K562 (cell line): ENCODE measurements around the gene FOXJ3. TPM values are rescaled to one million over a fixed set of nuclear protein-coding genes. Genes with fewer than 3 reads are reported as not detected.
A peak's percentile ranks its signal among the peaks of the same experiment; 100 is the strongest.

Experiments used
- ATAC-seq: fragments of 200-7000 bp; cut with Tn5 transposase; 3 replicates; pipeline ENCODE4 v1.9.1; 2020; ENCODE audit warnings: moderate library complexity
- BruUV-seq: library from RNA; stranded (reverse); fragments of 400-500 nt; replicated peaks from 2 replicates; lab custom pipeline; 2021; lab: Mats Ljungman, UMichigan
- CTCF ChIA-PET: fragments of 300-600 bp; formaldehyde crosslinking; extraction: SDS; loops from one replicate; lab custom pipeline; 2021; ENCODE audit warnings: low intra/inter-chr PET ratio; lab: Yijun Ruan, JAX
- POLR2A ChIA-PET: fragments of 300-600, 350-650 bp; sonication (Branson Sonifier 250); formaldehyde crosslinking; extraction: SDS; loops from one replicate; lab custom pipeline; 2021; ENCODE audit warnings: antibody characterized with exemption, inconsistent platforms; lab: Yijun Ruan, JAX
- DNase-seq, 4 experiments: peaks; one replicate each; pipeline versions ENCODE4 v3.0.0 to v3.0.0-alpha.2; 2011 to 2018; ENCODE audit warnings: low spot score in 3 of 4, mixed read lengths in 3 of 4; ENCODE audit errors: extremely low read depth in 1 of 4
- FAIRE-seq: peaks from 2 replicates; lab custom pipeline; 2011; peaks lifted over from hg19 to GRCh38; lab: Jason Lieb, UNC
- H2AFZ ChIP-seq: 2 replicates; pipeline ENCODE4 v1.6.0; 2011; ENCODE audit warnings: low read depth, low read length, control low read depth, inconsistent platforms
- H3K27ac ChIP-seq: fragments of 200-600 bp; 3 replicates; pipeline ENCODE4 v1.8.0; 2011; ENCODE audit warnings: low read depth, mild to moderate bottlenecking, control low read depth, inconsistent platforms, low read length, moderate library complexity, mixed read lengths; ENCODE audit errors: extremely low read depth
- H3K27me3 ChIP-seq, 2 experiments: fragments of 300-600 bp in 1 of 2; 2 replicates in 1 of 2; 3 replicates in 1 of 2; pipeline versions ENCODE4 v1.6.0 to v1.8.0; 2011; ENCODE audit warnings: inconsistent platforms in 2 of 2, low read length in 2 of 2, mild to moderate bottlenecking in 1 of 2, mixed read lengths in 1 of 2, moderate library complexity in 1 of 2; ENCODE audit not compliant: control insufficient read depth in 2 of 2, insufficient read depth in 2 of 2
- H3K36me3 ChIP-seq: fragments of 300-600 bp; 3 replicates; pipeline ENCODE4 v1.8.0; 2011; ENCODE audit warnings: mild to moderate bottlenecking, low read length, inconsistent platforms; ENCODE audit not compliant: control insufficient read depth, insufficient read depth
- H3K4me1 ChIP-seq, 2 experiments: fragments of 200-600 bp in 1 of 2; replicated peaks in 1 of 2; 2 replicates in 1 of 2; 3 replicates in 1 of 2; pipeline versions ENCODE4 v1.5.1 to v1.8.0; 2011; ENCODE audit warnings: inconsistent platforms in 2 of 2, low read length in 2 of 2, mild to moderate bottlenecking in 1 of 2, mixed read lengths in 1 of 2, moderate library complexity in 1 of 2; ENCODE audit not compliant: control insufficient read depth in 2 of 2, insufficient read depth in 2 of 2
- H3K4me2 ChIP-seq: 2 replicates; pipeline ENCODE4 v1.6.1; 2011; ENCODE audit warnings: low read length, control low read depth, inconsistent platforms, mixed read lengths; ENCODE audit not compliant: insufficient read depth
- H3K4me3 ChIP-seq: fragments of 200-600 bp; sonication (generic), shearing (Covaris generic); 2 replicates; pipeline ENCODE4 v1.5.1; 2016; ENCODE audit warnings: control low read depth, inconsistent platforms
- H3K79me2 ChIP-seq: fragments of 200-600 bp; 3 replicates; pipeline ENCODE4 v1.8.0; 2011; ENCODE audit warnings: low read length, inconsistent platforms; ENCODE audit not compliant: control insufficient read depth, insufficient read depth
- H3K9ac ChIP-seq, 2 experiments: 2 replicates each; pipeline versions ENCODE4 v1.6.0 to v1.6.1; 2011; ENCODE audit warnings: low read depth in 2 of 2, low read length in 2 of 2, control low read depth in 1 of 2, inconsistent platforms in 1 of 2, mild to moderate bottlenecking in 1 of 2, mixed read lengths in 1 of 2; ENCODE audit not compliant: insufficient read depth in 1 of 2
- H3K9me1 ChIP-seq: one replicate; pipeline ENCODE4 v1.6.0; 2011; ENCODE audit warnings: inconsistent platforms, mild to moderate bottlenecking, low read length, moderate library complexity; ENCODE audit not compliant: control insufficient read depth, insufficient read depth
- H3K9me3 ChIP-seq: replicated peaks from 2 replicates; pipeline ENCODE4 v1.5.1; 2011; ENCODE audit warnings: low read depth, low read length, inconsistent platforms; ENCODE audit not compliant: control insufficient read depth, insufficient read depth
- H4K20me1 ChIP-seq: replicated peaks from 2 replicates; pipeline ENCODE4 v1.6.1; 2011; ENCODE audit warnings: low read length, inconsistent platforms, mixed read lengths; ENCODE audit not compliant: control insufficient read depth, insufficient read depth
- BCOR ChIP-seq: fragments of 450-650 bp; IDR thresholded peaks from 2 replicates; pipeline ENCODE4 v1.6.1; 2016
- CREM ChIP-seq: IDR thresholded peaks from 2 replicates; pipeline ENCODE4 v1.6.1; 2014; ENCODE audit warnings: antibody characterized with exemption, low read depth
- DNMT1 ChIP-seq: fragments of 450-650 bp; IDR thresholded peaks from 2 replicates; pipeline ENCODE4 v1.6.1; 2016; ENCODE audit warnings: antibody characterized with exemption, mild to moderate bottlenecking
- EHMT2 ChIP-seq: fragments of 450-650 bp; IDR thresholded peaks from 2 replicates; pipeline ENCODE4 v1.6.1; 2018; ENCODE audit warnings: antibody characterized with exemption
- HNRNPUL1 ChIP-seq: fragments of 200-400 bp; formaldehyde crosslinking; IDR thresholded peaks from 2 replicates; pipeline ENCODE4 v1.6.1; 2017; ENCODE audit warnings: low read length
- KAT8 ChIP-seq: fragments of 450-650 bp; IDR thresholded peaks from 2 replicates; pipeline ENCODE4 v1.6.1; 2016; ENCODE audit warnings: low read depth, mild to moderate bottlenecking
- MCM7 ChIP-seq, 2 experiments: fragments of 450-650 bp; IDR thresholded peaks; 2 replicates each; pipeline ENCODE4 v1.6.1; 2016 to 2018
- NFIC ChIP-seq: fragments of 450-650 bp; IDR thresholded peaks from 2 replicates; pipeline ENCODE4 v1.6.1; 2017; ENCODE audit warnings: mild to moderate bottlenecking, inconsistent platforms
- PRPF4 ChIP-seq: fragments of 200-400 bp; formaldehyde crosslinking; IDR thresholded peaks from one replicate; pipeline ENCODE4 v1.6.1; 2017; ENCODE audit warnings: low read length, low read depth, mild to moderate bottlenecking; ENCODE audit not compliant: insufficient read depth, poor library complexity, severe bottlenecking
- RAD51 ChIP-seq: fragments of 450-650 bp; IDR thresholded peaks from 2 replicates; pipeline ENCODE4 v1.7.1; 2016; ENCODE audit warnings: low read depth, mild to moderate bottlenecking, borderline replicate concordance
- RBM25 ChIP-seq: fragments of 200-400 bp; formaldehyde crosslinking; IDR thresholded peaks from 2 replicates; pipeline ENCODE4 v1.6.1; 2018; ENCODE audit warnings: low read length, low read depth, moderate library complexity; ENCODE audit not compliant: severe bottlenecking
- SIN3A ChIP-seq, 2 experiments: fragments of 150-350 bp in 1 of 2; IDR thresholded peaks; 2 replicates each; pipeline ENCODE4 v1.6.1; 2011 to 2016; ENCODE audit warnings: borderline replicate concordance in 2 of 2, low read depth in 2 of 2, low read length in 2 of 2, mild to moderate bottlenecking in 2 of 2, moderate library complexity in 2 of 2; ENCODE audit not compliant: control insufficient read depth in 1 of 2
- ZC3H11A ChIP-seq: IDR thresholded peaks from 2 replicates; pipeline ENCODE4 v1.6.1; 2012; ENCODE audit warnings: low read depth, low read length, improper control_type of control experiment
- ZNF134 ChIP-seq: fragments of 250-450 bp; sonication (Bioruptor Pico); conservative IDR thresholded peaks from 2 replicates; pipeline ENCODE4 v1.4.0; 2020
- ZNF143 ChIP-seq: sonication (generic); formaldehyde crosslinking; IDR thresholded peaks from 2 replicates; pipeline ENCODE4 v1.9.0; 2022; ENCODE audit warnings: mild to moderate bottlenecking, missing genetic modification reagents
- ZNF41 ChIP-seq: fragments of 250-450 bp; sonication (Bioruptor Pico); conservative IDR thresholded peaks from 2 replicates; pipeline ENCODE4 v1.4.0; 2020; ENCODE audit warnings: mild to moderate bottlenecking
- ZNF589 ChIP-seq: fragments of 200-800 bp; sonication (Bioruptor generic); IDR thresholded peaks from 2 replicates; pipeline ENCODE4 v1.6.1; 2016; ENCODE audit warnings: low read depth, missing genetic modification characterization, missing compliant biosample characterization
- WGBS: fragments of 100-300 bp; shearing (Covaris generic); methylation state at CpG from one replicate; pipeline ENCODE4 v1.1.6; 2016; ENCODE audit warnings: low coverage, mixed read lengths; ENCODE audit not compliant: insufficient coverage; ENCODE audit errors: missing lambda C conversion rate; 5-methylcytosine and 5-hydroxymethylcytosine counted together
- in situ Hi-C: fragments of 300-500 bp; cut with MboI; formaldehyde crosslinking; loops from 4 replicates; pipeline ENCODE4 v1.15.0; 2018; ENCODE audit warnings: inconsistent platforms, mixed read lengths
- intact Hi-C: fragments of 100-400 bp; cut with micrococcal nuclease; formaldehyde crosslinking; loops from 2 replicates; pipeline ENCODE4 v1.14.2; 2022
- polyA plus RNA-seq, 8 experiments: library from polyadenylated mRNA; depleted of rRNA in 4 of 8; stranded (reverse) in 5 of 8; unstranded in 3 of 8; fragments of >200 nt; fragmentation: Nextera tagmentation in 2 of 8; fragmentation: Illumina TruSeq in 1 of 8; extraction: Ambion mirVana in 2 of 8; extraction: Trizol in 1 of 8; gene quantifications; 2 replicates each; pipeline versions ENCODE4 v1.2.1 to v1.2.3, GENCODE V29; 2011 to 2014; ENCODE audit warnings: inconsistent platforms in 1 of 8, missing spikeins in 1 of 8
- total RNA-seq, 7 experiments: library from RNA; depleted of rRNA in 6 of 7; stranded (reverse); fragments of >200 nt in 6 of 7; fragmentation: Illumina TruSeq in 2 of 7; extraction: Trizol in 2 of 7; gene quantifications; 2 replicates each; pipeline versions ENCODE4 v1.2.1 to v1.2.3, GENCODE V29; 2011 to 2021; ENCODE audit warnings: low replicate concordance in 1 of 7
- TF ChIP-seq, protein P1 (sequence below): conservative IDR thresholded peaks from 2 replicates; pipeline ENCODE4 v1.6.1; 2011; ENCODE audit warnings: low read depth, mild to moderate bottlenecking, low read length; ENCODE audit not compliant: control insufficient read depth
- TF ChIP-seq, protein P2 (sequence below): fragments of 250-450 bp; sonication (Bioruptor Pico); IDR thresholded peaks from 2 replicates; pipeline ENCODE4 v1.8.0; 2022; ENCODE audit warnings: moderate library complexity, mild to moderate bottlenecking, inconsistent platforms

The FOXJ3 gene
- total and polyA plus RNA-seq, 9 of the 15 experiments (the other 6 are each of a cell fraction or from before 2014, with no cell fraction given) = 8.7 to 35.3 (median 23.4) TPM

DNA sequence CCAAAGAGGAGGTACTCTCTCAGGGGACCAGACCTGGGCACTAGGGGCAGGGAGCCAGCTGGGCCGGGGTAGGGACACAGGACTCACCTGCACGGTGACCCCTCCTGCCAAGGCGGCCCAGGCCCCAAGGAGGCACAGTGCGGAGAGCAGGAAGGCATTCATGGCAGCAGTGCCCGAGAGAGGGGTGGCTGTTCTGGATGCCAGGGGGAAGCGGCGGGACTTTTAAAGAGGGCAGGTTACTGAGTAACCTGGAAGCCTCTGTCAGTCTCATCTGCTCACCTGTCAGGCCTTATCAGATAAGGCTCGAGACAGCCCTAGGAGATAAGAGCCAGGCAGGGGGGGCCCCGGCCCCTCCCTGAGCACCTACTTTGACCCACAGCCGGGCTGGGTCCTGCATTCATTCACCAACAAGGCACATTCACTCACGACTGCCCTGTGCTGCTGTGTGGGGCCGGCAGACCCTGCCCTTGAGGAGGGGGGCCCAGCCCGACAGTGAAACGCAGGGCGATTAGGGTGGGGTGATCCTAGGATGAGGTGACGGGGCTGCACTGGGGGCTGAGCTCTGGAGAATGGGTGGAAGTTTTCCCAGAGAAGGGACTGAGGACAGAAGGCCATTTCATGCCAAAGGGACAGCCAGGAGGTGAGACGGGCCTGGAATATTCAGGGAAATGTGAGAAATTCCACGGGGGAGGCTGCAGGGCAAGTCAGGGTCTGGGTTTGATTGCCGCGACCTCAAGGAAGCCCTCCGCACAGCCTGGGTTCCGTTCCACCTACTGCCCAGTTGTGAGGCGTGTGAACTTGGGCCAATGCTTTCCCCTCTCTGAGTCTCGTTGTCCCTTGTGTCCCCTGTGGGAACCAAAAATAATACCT lies 170.2 kb downstream of the FOXJ3 start, which contains the start of gene GUCA2A (continued):
- TF ChIP-seq ZNF589 (CRISPR knock-in tag) = no peak

DNA sequence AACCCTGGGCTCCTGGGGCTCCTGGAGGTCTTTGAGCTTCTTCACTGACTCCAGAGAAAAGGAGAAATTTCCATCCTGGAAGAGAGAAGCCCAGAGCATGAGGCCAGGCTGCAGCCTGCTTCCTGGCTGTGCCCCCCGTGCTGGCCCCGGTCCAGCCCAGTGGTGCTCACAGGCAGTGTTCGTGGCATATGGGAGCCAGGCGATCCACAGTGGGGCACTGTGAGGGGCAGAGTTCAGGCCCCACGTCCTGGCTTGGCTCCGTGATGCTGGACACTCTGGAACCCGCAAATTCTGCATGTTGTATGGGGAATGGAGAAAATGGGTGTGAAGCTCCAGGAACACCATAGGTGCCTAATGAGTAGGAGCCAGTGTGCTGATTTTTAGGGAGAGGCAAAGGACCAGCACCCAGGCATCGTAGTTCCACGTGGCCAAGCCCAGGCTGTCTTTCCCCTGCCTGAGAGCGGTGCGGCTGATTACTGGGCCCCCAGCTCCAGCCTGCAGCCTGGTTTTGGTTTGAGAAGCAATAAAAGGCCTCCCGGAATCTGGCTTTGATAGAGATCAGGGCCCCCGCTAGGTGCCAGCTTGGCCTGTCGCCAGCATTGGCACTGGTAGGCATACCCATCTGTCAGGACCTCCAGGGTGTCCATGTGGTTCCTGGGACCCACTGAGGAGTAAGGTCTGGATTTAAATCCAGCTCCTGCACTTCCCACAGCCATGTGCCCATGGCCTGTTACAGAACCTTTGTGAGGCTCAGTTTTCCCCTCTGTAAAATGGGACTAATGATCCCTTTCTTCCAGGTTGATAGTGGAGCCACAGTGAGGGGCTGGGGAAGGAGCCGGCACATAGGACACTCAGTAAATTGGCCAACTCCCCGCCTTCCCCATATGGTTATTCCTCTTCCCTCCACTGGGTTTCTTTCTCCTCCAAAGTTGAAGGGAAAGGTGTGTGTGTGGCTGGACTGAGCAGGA lies 171.2 kb downstream of the FOXJ3 start:
- in situ Hi-C loops = no loop called here
- TF ChIP-seq NFIC (peak; percentile 32; the same call in 1 of the 2 replicates), HNRNPUL1 (no peak), BCOR (0 out of 2 replicates have a peak, but pooled peaks have one; percentile 15), ZC3H11A (no peak), MCM7 (IDR thresholded peaks at IDR 0.05) (no peak), RAD51 (no peak), RBM25 (peak; percentile 74), DNMT1 (no peak), CREM (no peak), KAT8 (no peak), ZNF143 (CRISPR knock-in tag) (no peak), EHMT2 (no peak), SIN3A (IDR thresholded peaks at IDR 0.05; ENCODE audit: borderline replicate concordance in 2 of 2, control insufficient read depth in 1 of 2, low read depth in 2 of 2, low read length in 2 of 2) (no peak), ZNF134 (no peak), PRPF4 (no peak), ZNF41 (no peak)
- TF ChIP-seq, protein P1, sequence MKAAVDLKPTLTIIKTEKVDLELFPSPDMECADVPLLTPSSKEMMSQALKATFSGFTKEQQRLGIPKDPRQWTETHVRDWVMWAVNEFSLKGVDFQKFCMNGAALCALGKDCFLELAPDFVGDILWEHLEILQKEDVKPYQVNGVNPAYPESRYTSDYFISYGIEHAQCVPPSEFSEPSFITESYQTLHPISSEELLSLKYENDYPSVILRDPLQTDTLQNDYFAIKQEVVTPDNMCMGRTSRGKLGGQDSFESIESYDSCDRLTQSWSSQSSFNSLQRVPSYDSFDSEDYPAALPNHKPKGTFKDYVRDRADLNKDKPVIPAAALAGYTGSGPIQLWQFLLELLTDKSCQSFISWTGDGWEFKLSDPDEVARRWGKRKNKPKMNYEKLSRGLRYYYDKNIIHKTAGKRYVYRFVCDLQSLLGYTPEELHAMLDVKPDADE = no peak
- TF ChIP-seq, protein P2, sequence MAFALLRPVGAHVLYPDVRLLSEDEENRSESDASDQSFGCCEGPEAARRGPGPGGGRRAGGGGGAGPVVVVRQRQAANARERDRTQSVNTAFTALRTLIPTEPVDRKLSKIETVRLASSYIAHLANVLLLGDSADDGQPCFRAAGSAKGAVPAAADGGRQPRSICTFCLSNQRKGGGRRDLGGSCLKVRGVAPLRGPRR (CRISPR knock-in tag) = no peak

More for the DNA sequence above, 171.2 kb downstream of the FOXJ3 start:
- Histone ChIP-seq H3K36me3 (no peaks in the 10 kb centered on the region), H3K4me1 (peaks cover 0 to 16% of the 10 kb centered on the region in 2 experiments; a peak in 1 of 5 replicates), H4K20me1 (no peaks in the 10 kb centered on the region), H3K9ac (no peak overlapping the region), H3K4me3 (no peak overlapping the region), H3K9me3 (no peaks in the 10 kb centered on the region; the same call in 1 of the 2 replicates), H3K27me3 (peaks cover 4 to 39% of the 10 kb centered on the region in 2 experiments; a peak in 3 of 5 replicates), H2AFZ (no peak overlapping the region), H3K9me1 (no peaks in the 10 kb centered on the region), H3K79me2 (no peaks in the 10 kb centered on the region), H3K27ac (no peak overlapping the region), H3K4me2 (no peak overlapping the region)
- WGBS = 18% methylated on average over 16 of the region's 16 CpGs
- BruUV-seq = no TSS peak
- CTCF ChIA-PET = no interaction called here
- ATAC-seq = no peak
- intact Hi-C loops = no loop called here
- FAIRE-seq = no peak
- POLR2A ChIA-PET = no interaction called here
- no peak for DNase-seq
